Pancreas (tissue), 10 donors: ENCODE measurements around the gene ACSL3. TPM values are rescaled to one million over a fixed set of nuclear protein-coding genes. Genes with fewer than 3 reads are reported as not detected.

ENCODE experiments used
- ATAC-seq, 4 donors: fragments of 200-7000 bp; cut with Tn5 transposase; one replicate each; pipeline versions ENCODE4 v1.8.0 to v1.9.1; 2020; ENCODE audit warnings: mild to moderate bottlenecking in 4 of 4, moderate library complexity in 4 of 4
- DNase-seq, 6 donors: peaks; one replicate each; pipeline ENCODE4 v3.0.0-alpha.2; 2020
- FAIRE-seq: peaks from 2 replicates; lab custom pipeline; 2012; peaks lifted over from hg19 to GRCh38; lab: Jason Lieb, UNC
- H3K27ac ChIP-seq, 4 donors: fragments of 200-600 bp; sonication (generic); 1 replicate in 3 of 4; 2 replicates in 1 of 4; pipeline versions ENCODE4 v1.5.0 to v1.8.0; 2020
- H3K27me3 ChIP-seq, 4 donors: fragments of 200-600 bp; one replicate each; pipeline ENCODE4 v1.8.0; 2021
- H3K36me3 ChIP-seq, 3 donors: fragments of 200-600 bp; sonication (generic) in 1 of 3; one replicate each; pipeline versions ENCODE4 v1.5.0 to v1.8.0; 2020 to 2021
- H3K4me1 ChIP-seq, 3 donors: fragments of 200-600 bp; one replicate each; pipeline ENCODE4 v1.8.0; 2021
- H3K4me3 ChIP-seq, 4 donors: fragments of 200-600 bp; sonication (generic) in 2 of 4; one replicate each; pipeline versions ENCODE4 v1.5.0 to v1.8.0; 2020 to 2021
- H3K9me3 ChIP-seq, 4 donors: fragments of 200-600 bp; one replicate each; pipeline ENCODE4 v1.8.0; 2021
- CTCF ChIP-seq, 4 donors: fragments of 200-600 bp; sonication (generic) in 3 of 4; IDR thresholded peaks; one replicate each; pipeline versions ENCODE4 v1.5.0 to v1.8.0; 2021; ENCODE audit warnings: antibody characterized with exemption in 4 of 4
- WGBS, 2 donors: extraction: QIAGEN DNeasy Blood & Tissue Kit; methylation state at CpG; one replicate each; pipeline ENCODE4 v1.1.7; 2013; 5-methylcytosine and 5-hydroxymethylcytosine counted together
- intact Hi-C, 3 donors: fragments of 100-400 bp; cut with DNase I; formaldehyde crosslinking; loops; one replicate each; pipeline versions ENCODE4 v1.11.1 to v1.14.2; 2022
- polyA plus RNA-seq, 2 donors: library from polyadenylated mRNA; stranded (reverse); fragments of 200-250 nt; gene quantifications; one replicate each; pipeline ENCODE4 v1.2.3, GENCODE V29; 2013
- total RNA-seq, 6 donors: library from RNA; stranded (reverse); fragmentation: NEBNext Ultra II Directional in 4 of 6; extraction: Animal tissue kit (Norgen Biotek cat#: 25700) in 4 of 6; gene quantifications; one replicate each; pipeline versions ENCODE4 v1.2.1 to v1.2.4, GENCODE V29; 2021 to 2023
- donor health status: healthy with polysubstance abuse.
- donor health status: DM: no; HTN: no; CAD: no; lungs with moderate emphysema.
- donor health status: DM: no; HTN: no; CAD: no.
- donor health status: control.
- donor health status: control.
- donor health status: Bipolar disorder and iron deficiency.
- donor health status: DM: yes; HTN: yes; CAD: no.
- donor health status: DM: no; HTN: no; CAD: no.
- donor health status: DM: no; HTN: no; CAD: no.
- donor health status: DM: yes; HTN: yes; CAD: no.

The ACSL3 gene
- total RNA-seq, result 10 to 100 TPM; 14.0 to 32.0 (median 16.6) TPM
- 10 to 100 TPM in 1 of 2 donors, 1 to 10 TPM in 1; 4.7 to 14.9 TPM for polyA plus RNA-seq

- peak; percentile 94 to 99 (median 96) for DNase-seq
- Histone ChIP-seq H3K27me3 (no peaks in the 10 kb centered on the region), H3K9me3 (no peaks in the 10 kb centered on the region), H3K4me1 (peaks cover 8 to 34% (median 27%) of the 10 kb centered on the region in 3 donors), H3K4me3 (peak within 1 kb of the TSS; percentile 88 to 99 (median 94)), H3K27ac (peak within 1 kb of the TSS; percentile 90 to 97 (median 92)), H3K36me3 (no peaks in the 10 kb centered on the region)
- no peak for FAIRE-seq
- peak; percentile 95 to 98 (median 98) for ATAC-seq
- 0% methylated on average over 72 to 99 of the region's 99 CpGs for WGBS, 2 donors
- intact Hi-C loops, result no loop called here
- no peak for TF ChIP-seq CTCF (IDR thresholded peaks at IDR 0.05)
These were observed at the start of gene ACSL3 for GRCh38 chr2:222860740-222861410. TSS of gene ACSL3 (plus strand) at chr2:222861036. CDS start at chr2:222908773, 47,737 bp downstream.

- ATAC-seq (no peak), DNase-seq (no peak), FAIRE-seq (no peak)
- TF ChIP-seq CTCF (IDR thresholded peaks at IDR 0.05), result no peak
- no peak overlapping the region for H3K4me3 ChIP-seq
- H3K9me3 ChIP-seq, result no peaks in the 10 kb centered on the region
- 94 to 95% methylated on average over 1 of the region's 1 CpG for WGBS, 2 donors
- no peak overlapping the region for H3K27ac ChIP-seq
- intact Hi-C loops, result no loop called here
- H3K36me3 ChIP-seq, result no peaks in the 10 kb centered on the region
- no peaks in the 10 kb centered on the region for H3K27me3 ChIP-seq
- peaks cover 0 to 8% (median 6%) of the 10 kb centered on the region in 3 donors for H3K4me1 ChIP-seq
These were observed 49.0 kb upstream of the ACSL3 start for GRCh38 chr2:222811828-222812227.

GRCh38 chr2:222813177-222813843 is 47.5 kb upstream of the ACSL3 start:
- WGBS, 2 donors, result 76% methylated on average over 6 of the region's 6 CpGs
- Histone ChIP-seq H3K27me3 (no peaks in the 10 kb centered on the region), H3K36me3 (no peaks in the 10 kb centered on the region), H3K9me3 (no peaks in the 10 kb centered on the region), H3K4me1 (no peaks in the 10 kb centered on the region), H3K27ac (no peak overlapping the region), H3K4me3 (no peak overlapping the region)
- FAIRE-seq (no peak), DNase-seq (no peak), ATAC-seq (no peak)
- intact Hi-C loops, result no loop called here
- no peak for TF ChIP-seq CTCF (IDR thresholded peaks at IDR 0.05)

- WGBS, 2 donors, result 90 to 92% methylated on average over 2 of the region's 2 CpGs
- Histone ChIP-seq H3K27me3 (no peaks in the 10 kb centered on the region), H3K36me3 (no peaks in the 10 kb centered on the region), H3K27ac (no peak overlapping the region), H3K4me1 (no peaks in the 10 kb centered on the region), H3K9me3 (no peaks in the 10 kb centered on the region), H3K4me3 (no peak overlapping the region)
- intact Hi-C loops, result no loop called here
- ATAC-seq (no peak), FAIRE-seq (no peak), DNase-seq (no peak)
- TF ChIP-seq CTCF (IDR thresholded peaks at IDR 0.05), result no peak
These were observed 41.0 kb upstream of the ACSL3 start for GRCh38 chr2:222819722-222820333.
